GM19395 (cell line): ENCODE results near the gene REELD1.

Experiments used
- ATAC-seq: cut with Tn5 transposase; IDR thresholded peaks from one replicate; pipeline ENCODE4 v1.9.1; 2021; ENCODE audit warnings: mild to moderate bottlenecking, moderate library complexity; ENCODE audit not compliant: unreplicated experiment

Gene REELD1

DNA sequence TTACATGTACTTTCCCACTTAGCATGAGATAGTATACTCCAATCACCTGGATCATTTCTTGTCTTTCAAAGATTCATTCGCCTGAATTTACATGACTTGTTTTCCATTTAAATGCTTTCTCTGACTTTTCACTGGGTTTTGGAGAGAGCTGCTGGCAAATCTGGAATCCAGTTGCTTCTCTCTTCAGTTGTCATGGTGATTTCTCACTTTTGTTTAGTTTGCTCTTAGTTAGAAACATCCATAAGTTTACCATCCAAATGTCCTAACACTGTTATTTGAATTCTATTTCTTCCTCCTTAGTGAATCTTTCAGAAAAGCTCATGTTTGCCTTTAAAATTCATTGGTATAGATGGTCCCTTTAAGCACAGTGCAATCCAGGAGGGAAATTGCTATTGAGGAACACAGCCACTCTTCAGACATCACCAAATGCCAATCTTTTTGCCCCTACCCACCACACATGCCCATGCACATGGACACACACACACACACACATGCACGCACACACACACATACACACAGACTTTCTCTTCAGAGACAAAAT is 51.7 kb downstream of the REELD1 start:
- ATAC-seq, result no peak

DNA sequence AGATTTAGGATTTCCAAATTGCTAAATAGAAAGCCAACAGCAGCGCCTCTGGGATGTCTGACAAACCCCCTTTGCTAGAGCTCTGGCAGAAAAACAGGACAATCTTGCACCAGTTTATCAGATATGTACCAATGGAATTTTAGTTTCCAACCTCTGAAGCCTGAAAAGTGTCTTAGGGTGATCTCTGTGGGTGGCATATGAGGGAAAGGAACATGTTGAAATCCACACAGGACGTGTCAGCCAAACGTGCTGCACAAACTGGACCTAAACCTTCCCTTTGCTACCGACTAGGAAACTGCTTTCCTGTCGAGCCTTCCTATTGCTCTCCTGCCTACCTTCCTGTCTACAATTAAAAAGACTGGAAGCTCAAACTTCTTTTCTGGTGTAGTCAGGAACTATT is 53.5 kb downstream of the REELD1 start:
- ATAC-seq, result no peak

DNA sequence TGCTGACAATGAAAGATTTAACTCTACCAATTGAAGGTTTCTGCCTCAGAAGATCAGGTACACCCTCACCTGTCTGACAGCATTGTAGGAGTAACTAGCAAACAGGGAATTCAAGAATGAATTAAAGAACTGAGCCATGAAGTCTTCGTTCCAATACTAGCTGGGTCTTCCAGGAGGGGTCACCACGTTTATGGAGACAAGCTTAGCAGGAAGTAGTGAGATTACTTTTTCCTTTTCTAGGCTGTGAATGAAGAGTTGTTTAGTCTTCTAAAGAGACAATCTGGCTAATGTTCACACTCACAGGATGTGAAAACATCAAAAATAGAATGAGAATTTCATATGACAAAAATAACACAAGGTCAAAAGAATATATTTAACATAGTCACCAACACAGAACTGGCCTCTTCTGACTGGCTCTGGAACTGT is 54.9 kb downstream of the REELD1 start:
- peak; percentile 66 for ATAC-seq

DNA sequence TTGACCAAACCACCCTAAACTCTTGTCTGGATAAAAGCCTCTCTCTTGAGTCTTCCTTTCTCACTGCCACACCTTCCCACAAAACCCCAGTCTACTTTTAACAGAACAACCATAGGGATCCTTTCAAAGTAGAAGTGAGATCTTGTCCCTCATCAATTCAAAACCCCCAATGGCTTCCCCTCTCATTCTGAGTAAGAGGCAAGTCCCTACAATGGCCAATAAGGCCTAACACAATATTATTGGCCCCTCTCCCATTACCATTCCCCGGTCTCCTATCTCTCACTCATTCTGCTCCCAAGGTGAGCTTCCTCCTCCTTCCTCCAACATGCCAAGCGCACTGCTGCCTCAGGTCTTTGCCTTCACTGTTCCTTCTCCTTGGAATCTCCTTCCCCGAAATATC is 57.1 kb downstream of the REELD1 start:
- ATAC-seq, result no peak

DNA sequence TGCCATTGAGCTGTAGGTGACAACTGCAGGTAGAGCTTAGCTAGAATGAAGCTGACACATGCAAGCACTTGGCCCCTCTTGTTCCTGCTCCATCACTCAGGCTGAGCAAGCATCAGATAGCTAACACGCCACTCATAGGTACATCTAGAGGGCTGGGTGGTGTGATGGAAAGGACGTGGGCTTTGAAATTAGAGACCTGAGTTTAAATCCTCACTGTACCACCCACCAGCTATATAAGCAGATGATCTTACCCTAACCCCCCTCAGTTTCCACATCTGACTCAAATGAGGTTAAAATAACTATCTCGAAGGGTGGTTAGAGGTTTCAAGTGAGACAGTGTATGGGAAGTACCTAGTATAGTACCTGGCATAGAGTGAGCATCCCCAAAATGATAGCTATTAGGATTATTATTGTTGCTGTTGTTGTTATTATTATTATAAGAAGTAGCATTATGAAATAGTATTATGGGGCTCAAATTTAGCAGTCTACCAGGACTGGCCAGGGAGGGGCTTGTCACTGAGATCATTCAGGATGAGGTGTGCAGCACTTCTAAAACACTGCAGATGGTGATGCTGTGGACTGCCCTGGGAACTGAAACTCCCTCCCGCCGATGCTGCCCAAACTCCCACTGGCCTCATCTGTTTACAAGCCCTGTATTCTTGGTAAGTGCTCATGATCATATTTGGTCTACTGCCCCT is 59.0 kb downstream of the REELD1 start:
- ATAC-seq, result peak; percentile 68

DNA sequence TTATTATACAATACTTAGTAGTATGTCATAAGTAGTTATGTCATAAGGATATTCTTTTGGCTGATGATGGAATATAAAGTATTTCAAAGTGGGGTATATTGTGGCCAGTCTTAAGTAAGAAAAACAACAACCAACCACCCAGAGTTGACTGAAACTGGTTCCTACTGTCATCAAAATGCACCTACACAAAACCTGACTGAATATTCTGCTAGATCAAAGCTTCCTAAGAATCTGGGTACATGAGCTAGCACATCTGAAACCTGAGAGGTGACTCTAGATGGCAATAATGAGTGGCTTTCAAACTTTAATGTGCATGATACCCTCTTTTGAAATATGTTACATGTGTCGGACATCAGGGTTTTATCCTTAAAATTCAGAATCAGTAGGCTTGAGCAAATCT is 60.4 kb downstream of the REELD1 start:
- no peak for ATAC-seq

DNA sequence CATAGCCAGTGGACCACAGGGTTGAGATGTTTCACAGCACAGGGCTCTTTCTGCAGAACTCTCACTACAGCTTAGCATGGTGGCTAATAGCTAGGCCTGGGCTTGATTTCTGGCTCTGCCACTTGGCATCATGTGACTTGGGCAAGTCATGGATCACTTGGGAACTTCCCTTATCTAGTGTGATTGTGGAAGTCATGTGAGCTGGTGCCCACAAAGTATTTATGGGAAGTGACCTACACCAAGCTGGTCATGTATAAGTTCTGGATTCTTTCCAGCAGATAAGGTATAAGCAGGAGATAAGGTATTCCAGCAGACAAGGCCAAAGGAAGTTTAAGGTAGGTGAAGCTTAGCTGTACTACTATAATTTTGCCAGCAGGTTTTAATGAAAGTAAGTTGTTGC is 61.0 kb downstream of the REELD1 start:
- no peak for ATAC-seq

DNA sequence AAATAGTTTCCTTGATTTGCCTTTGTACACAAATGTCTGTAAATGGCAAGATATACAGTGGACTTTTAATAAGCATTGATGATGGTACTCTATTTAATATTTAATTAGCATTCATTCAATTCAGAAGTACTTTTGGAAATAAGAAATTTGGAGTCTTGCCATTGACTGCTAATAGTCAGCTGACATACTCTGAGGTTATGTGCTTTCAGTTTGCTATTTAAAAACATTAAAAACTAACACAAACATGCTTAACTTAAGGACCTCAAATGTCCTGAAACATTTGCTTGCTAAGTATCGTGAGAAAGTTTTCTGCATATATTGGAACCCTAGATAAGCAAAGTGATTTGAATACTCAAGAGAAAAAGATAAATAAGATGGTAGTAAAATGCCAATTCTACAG is 64.6 kb downstream of the REELD1 start:
- no peak for ATAC-seq
